ENCODE measurements around the gene CAPS.
"Not testable (repeated sequence)": the region's sequence is repeated elsewhere in the genome, so short reads cannot be mapped to it uniquely, and the experiment has no call there.

CAPS gene

GRCh38 chr19:5913739-5914357 is at the start of gene CAPS:
CAPS (plus strand) TSS chr19:5914254; CDS start chr19:5914407, 153 bp downstream.
- no peak for DNase-seq

DNA sequence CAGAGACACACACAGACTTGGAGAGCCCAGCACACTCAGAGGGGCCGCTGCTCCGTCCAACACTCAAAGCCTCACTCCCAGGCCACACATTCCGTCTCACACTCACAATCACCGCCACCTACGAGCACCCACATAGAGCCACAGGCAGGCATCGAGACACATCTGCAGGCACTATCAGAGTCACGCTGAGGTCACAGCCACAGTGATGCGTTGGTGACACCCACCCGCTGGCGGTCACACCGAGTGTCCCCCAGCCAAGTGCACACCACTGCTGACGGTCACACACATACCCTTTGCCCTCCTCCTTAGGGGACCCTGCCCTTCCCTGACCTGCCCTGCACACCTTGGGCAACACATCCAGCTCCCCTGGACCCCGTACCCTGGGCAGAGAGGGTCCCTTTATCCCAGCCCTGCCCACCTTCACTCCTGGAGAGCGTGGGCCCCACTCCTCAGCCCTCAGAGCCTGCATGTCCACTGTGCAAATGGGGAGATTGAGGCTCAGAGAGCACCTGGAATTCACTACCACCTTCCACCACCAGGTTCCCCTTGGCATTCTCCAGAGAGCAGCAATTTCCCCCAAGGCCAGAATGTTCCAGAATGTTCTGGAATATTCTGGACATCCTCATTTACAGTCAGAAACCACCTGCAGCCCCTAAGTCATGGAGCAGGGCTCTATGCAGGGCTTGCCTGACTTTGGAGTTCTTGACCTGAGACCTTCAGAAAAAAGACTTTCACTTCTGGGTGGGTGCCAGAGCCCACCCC is 49.1 kb upstream of the CAPS start:
- no peak for DNase-seq

DNA sequence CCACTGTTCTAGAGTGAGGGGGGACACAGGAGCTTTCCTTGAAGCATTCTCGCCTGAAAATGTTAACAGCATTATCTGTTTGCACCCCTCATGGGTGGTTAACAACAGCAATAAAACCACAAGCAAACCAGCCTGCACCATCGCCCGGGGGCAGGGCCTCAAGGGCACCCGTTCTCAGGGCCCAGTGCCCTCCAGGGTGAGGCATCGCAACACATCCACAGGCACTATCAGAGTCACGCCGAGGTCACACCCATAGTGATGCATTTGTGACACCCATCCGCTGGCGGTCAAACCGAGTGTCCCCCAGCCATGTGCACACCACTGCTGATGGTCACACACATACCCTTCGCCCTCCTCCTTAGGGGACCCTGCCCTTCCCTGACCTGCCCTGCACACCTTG is 48.3 kb upstream of the CAPS start:
- no peak for DNase-seq

GRCh38 chr19:5867201-5868136 is 46.6 kb upstream of the CAPS start:
- no peak for DNase-seq

DNA sequence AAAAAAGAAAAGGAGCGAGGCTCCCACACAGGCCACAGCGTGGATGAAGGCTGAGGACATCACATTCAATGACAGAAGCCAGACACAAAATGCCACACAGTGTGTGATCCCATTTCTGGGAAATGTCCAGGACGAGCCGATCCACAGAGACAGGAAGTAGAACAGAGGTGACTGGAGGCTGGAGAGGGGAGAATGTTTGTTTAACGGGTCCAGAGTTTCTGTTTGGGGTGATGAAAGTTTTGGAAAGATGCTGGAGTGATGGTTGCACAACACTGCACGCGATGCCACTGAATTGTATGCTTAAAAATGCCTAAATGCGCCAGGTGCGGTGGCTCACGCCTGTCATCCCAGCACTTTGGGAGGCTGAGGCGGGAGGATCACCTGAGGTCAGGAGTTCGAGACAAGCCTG is 43.1 kb upstream of the CAPS start:
- no peak for DNase-seq

DNA sequence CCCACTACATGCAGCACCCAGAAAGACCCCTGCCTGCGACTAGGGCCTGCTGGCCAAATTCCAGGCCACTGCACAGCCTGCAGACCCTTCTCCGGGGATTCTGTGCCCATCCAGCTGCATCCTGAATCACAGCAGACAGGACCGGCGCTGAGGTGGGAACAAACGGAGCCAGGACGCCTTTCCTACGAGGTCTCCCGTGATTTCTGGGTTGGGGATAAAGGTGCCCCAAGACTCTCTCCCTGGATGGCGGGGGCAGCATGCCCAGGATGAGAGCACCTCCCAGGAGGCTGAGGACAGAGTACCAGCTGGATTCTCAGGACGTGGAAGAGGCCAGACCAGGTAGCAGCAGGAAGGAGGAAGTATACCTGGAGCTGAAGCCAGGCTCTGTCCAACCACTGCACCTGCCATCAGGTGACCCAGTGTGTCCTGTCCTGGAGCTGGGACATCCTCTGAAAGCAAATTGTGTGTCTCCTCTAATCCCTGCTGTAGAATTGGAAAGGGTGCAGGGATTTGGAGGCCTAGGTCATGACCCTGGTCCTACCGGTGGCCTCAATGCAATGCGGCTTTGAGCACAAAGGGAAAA is 40.3 kb upstream of the CAPS start:
- DNase-seq = no peak

- DNase-seq = not testable (repeated sequence)
These were observed 39.6 kb upstream of the CAPS start for GRCh38 chr19:5874496-5874895.

GRCh38 chr19:5877427-5877826 is 36.6 kb upstream of the CAPS start:
- no peak for DNase-seq

- DNase-seq = no peak
These were observed 36.2 kb upstream of the CAPS start for GRCh38 chr19:5877882-5878281.

GRCh38 chr19:5880196-5880595 is 33.9 kb upstream of the CAPS start:
- no peak for DNase-seq

GRCh38 chr19:5880604-5881078 is 33.4 kb upstream of the CAPS start:
- peak; percentile 78 for DNase-seq

GRCh38 chr19:5881543-5882299 is 32.3 kb upstream of the CAPS start:
- peak; percentile 87 for DNase-seq

- no peak for DNase-seq
These were observed 31.6 kb upstream of the CAPS start for GRCh38 chr19:5882421-5882968.

DNA sequence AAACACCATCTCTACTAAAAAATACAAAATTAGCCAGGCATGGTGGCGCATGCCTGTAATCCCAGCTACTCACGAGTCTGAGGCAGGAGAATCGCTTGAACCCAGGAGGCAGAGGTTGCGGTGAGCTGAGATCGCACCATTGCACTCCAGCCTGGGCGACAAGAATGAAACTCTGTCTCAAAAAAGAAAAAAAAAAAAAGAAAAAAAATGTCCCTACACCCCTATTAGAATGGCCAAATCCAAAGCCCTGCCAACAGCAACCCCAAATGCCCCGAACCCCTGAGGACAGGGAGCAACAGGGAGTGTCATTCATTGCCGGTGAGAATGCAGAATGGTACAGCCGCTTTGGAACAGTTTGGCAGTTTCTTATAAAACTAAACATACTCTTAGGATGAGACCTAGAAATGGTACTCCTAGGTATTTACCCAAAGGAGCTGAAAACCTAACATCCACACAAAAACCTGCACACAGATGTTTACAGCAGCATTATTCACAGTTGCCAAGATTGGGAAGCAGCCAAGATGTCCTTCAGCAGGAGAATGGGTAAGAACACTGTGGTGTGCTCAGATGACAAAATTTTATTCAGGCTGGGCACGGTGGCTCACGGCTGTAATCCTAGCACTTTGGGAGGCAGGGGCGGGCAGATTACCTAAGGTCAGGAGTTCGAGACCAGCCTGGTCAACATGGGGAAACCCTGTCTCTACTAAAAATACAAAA is 30.7 kb upstream of the CAPS start:
- not testable (repeated sequence) for DNase-seq

DNA sequence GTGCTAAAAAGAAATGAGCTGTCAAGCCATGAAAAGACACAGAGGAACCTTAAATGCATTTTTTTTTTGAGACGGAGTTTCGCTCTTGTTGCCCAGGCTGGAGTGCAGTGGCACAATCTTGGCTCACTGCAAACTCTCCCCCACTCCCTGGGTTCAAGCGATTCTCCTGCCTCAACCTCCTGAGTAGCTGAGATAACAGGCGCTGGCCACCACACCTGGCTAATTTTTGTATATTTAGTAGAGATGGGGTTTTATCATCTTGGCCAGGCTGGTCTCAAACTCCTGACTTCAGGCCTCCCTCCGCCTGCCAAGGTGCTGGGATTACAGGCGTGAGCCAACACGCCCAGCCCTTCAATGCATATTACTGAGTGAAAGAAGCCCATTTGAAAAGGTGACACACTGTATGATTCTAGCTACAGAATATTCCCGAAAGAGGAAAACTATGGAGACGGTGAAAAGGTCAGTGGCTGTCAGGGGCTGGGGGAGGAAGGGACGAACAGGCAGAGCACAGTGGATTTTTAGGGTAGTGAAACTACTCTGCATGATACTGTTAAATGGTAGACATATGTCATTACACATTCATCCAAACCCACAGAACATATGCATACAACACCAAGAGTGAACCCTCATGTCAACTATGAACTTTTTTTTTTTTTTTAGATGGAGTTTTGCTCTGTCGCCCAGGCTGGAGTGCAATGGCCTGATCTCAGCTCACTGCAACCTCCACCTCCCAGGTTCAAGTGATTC is 29.8 kb upstream of the CAPS start:
- not testable (repeated sequence) for DNase-seq

DNA sequence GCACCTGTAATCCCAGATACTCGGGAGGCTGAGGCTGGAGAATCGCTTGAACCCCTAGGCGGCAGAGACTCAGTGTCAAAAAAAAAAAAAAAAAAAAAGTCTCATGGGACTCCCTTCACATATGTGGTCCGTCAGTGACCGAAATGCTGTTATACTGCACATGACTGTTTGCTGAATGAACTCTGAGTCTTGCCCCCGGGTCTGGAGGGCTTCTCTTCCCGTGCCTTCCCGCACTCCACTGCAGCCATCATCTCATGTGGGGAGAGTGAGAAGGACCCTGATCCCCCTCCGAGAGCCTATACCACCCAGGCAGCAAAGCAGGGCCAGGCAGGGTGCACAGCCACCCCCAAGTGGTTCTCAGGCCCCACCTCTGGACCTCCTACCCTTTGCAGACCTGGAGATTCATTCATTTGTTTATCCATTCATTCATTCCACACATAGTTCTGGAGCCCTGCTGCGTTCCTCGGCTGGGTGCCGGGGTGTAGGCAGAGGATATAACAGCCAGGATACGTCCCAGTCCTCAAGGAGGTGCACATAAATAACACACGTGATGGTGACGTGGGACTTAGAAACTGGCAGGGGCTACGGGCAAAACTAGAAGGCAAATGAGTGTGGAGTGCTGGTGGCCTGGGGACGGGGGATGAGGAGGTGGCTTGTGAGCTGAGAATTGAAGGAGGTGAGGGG is 24.6 kb upstream of the CAPS start:
- no peak for DNase-seq

DNA sequence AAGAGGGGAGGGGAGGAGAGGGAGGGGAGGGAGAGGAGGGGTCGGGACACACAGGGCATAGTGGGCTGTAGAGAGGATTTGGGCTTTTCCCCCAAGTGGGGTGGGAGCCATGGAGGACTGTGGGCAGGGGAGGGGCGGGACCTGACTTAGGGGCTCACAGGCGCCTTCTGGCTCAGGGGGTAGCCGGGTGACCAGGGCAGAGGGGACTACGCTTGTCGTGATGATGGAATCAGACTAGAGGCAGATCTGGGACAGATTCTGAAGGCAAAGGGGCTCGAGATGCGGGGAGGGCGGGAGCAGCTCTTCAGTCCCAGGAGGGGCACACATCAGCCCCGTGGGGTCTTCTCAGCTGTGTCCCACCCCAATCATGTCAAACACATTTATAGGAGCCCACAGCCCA is 24.0 kb upstream of the CAPS start:
- DNase-seq = no peak

- DNase-seq = no peak
These were observed 22.5 kb upstream of the CAPS start for GRCh38 chr19:5891572-5891937.

DNA sequence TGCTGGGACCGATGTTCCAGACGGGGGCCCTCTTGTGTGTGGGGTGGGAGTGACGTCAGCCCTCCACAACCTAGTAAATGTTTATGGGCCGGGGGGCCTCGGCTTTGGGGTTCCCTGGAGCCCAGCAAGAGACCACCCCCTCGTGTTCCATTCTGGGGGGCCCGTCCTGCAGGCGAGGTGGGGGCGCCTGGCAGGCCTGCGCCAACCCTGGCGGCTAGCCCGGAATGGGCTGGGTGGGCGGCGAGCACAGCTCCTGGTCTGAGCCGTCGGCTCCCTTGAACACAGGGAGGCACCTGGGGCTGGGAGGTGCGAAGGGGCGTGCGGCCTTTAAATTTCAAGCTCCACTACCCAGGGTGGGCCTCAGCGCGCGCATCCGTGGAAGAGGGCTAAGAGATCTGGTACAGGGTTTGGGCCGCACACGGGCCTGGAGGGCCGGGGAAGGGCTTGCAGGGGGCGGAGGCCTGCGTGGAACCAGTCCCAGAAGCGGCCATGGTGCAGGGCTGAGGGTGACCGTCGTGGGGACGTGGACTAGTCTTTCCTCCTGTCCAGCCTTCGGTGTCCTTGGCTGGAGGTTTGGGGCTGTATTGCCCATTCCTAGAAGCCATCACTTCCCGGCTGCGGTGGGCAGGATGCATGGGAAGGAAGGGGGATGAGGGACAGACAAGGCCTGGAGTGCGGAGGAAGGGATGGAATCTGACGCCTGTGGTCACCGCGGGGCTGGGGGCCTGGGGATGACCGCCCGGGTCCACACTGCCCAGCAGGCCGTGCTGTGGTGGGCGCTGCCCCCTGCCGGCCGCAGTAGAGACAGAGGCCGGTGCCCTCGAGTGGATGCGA is 21.9 kb upstream of the CAPS start:
- peak; percentile 38 for DNase-seq
